SK-N-SH (cell line): ENCODE results near the gene SAMD4A.

Experiments
- CTCF ChIP-seq: fragments of 200-600 bp; sonication (generic); IDR thresholded peaks from 2 replicates; pipeline ENCODE4 v1.6.1; 2017; ENCODE audit warnings: antibody characterized with exemption, mild to moderate bottlenecking, moderate library complexity
- POLR2AphosphoS5 ChIP-seq: IDR thresholded peaks from 2 replicates; pipeline ENCODE4 v1.6.1; 2012; ENCODE audit warnings: low read depth, low read length
- SIN3A ChIP-seq: IDR thresholded peaks from 2 replicates; pipeline ENCODE4 v1.6.1; 2012; ENCODE audit warnings: low read depth, mild to moderate bottlenecking, low read length, moderate library complexity, borderline replicate concordance
- TEAD4 ChIP-seq: IDR thresholded peaks from 2 replicates; pipeline ENCODE4 v1.4.0; 2012; ENCODE audit warnings: mild to moderate bottlenecking, borderline replicate concordance; ENCODE audit not compliant: insufficient read depth
- TF ChIP-seq, protein P1 (sequence below): IDR thresholded peaks from 2 replicates; pipeline ENCODE4 v1.4.0; 2012; ENCODE audit warnings: low read depth

DNA sequence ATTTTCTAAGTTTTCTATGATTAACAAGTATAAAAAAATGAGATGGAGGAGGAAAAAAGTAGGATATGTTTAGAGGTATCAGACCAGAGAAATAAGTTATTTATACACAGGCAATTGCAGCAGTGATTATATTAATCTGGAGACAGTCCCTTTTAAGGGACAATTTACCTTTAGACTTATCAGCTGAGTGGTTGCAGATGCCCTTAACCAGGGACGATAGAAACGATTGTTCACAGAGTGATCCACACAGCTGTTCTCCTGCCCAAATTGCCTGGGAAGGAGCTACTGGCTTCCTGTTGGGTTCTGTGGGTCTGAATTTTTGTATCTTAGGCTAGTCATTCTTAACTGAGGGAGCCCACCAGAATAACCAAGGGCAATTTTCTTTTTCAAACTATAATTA is 269.3 kb downstream of the SAMD4A start:
- TF ChIP-seq SIN3A (no peak), TEAD4 (no peak), CTCF (no peak), POLR2AphosphoS5 (no peak)
- TF ChIP-seq, protein P1, sequence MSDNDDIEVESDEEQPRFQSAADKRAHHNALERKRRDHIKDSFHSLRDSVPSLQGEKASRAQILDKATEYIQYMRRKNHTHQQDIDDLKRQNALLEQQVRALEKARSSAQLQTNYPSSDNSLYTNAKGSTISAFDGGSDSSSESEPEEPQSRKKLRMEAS: no peak
